GM12891 (cell line): Measurements from ENCODE around the gene MALSU1. TPM values are rescaled to one million over a fixed set of nuclear protein-coding genes. Genes with fewer than 3 reads are reported as not detected.
A peak's percentile ranks its signal among the peaks of the same experiment; 100 is the strongest.

Experiments used
- DNase-seq: peaks from one replicate; pipeline ENCODE4 v3.0.0; 2011; ENCODE audit warnings: low spot score; ENCODE audit not compliant: insufficient read length
- FAIRE-seq: peaks from 2 replicates; lab custom pipeline; 2011; peaks lifted over from hg19 to GRCh38; lab: Jason Lieb, UNC
- PAX5 ChIP-seq: IDR thresholded peaks from 2 replicates; pipeline ENCODE4 v1.6.1; 2011; ENCODE audit warnings: low read length, moderate library complexity, mild to moderate bottlenecking; ENCODE audit not compliant: insufficient read depth, severe bottlenecking
- POLR2A ChIP-seq: IDR thresholded peaks from 2 replicates; pipeline ENCODE4 v1.6.1; 2011; ENCODE audit warnings: low read depth, low read length, control low read depth
- POLR2AphosphoS5 ChIP-seq: IDR thresholded peaks from 2 replicates; pipeline ENCODE4 v1.6.1; 2011; ENCODE audit warnings: low read depth, low read length, control low read depth
- POU2F2 ChIP-seq: IDR thresholded peaks from 2 replicates; pipeline ENCODE4 v1.6.1; 2011; ENCODE audit warnings: low read depth, mild to moderate bottlenecking, control low read depth, low read length, moderate library complexity
- SPI1 ChIP-seq: IDR thresholded peaks from 2 replicates; pipeline ENCODE4 v1.6.1; 2011; ENCODE audit warnings: low read depth, low read length, control low read depth
- TAF1 ChIP-seq: IDR thresholded peaks from 2 replicates; pipeline ENCODE4 v1.6.1; 2011; ENCODE audit warnings: low read depth, low read length, control low read depth
- polyA plus RNA-seq: library from polyadenylated mRNA; unstranded; fragments of >200 nt; gene quantifications from one replicate; pipeline ENCODE4 v1.2.1, GENCODE V29; 2012; ENCODE audit warnings: low read depth, missing spikeins, inconsistent platforms; ENCODE audit not compliant: missing spikeins

The MALSU1 gene
- polyA plus RNA-seq, result 61.7 TPM

GRCh38 chr7:23298885-23299769 lies at the start of gene MALSU1:
Gene MALSU1 (plus strand): TSS chr7:23299339. CDS start chr7:23299353, 14 bp downstream.
- DNase-seq (peak; percentile 90), FAIRE-seq (peak; percentile 94)
- TF ChIP-seq TAF1 (peak; percentile 74), POLR2AphosphoS5 (peak; percentile 87), PAX5 (peak; percentile 6), POU2F2 (0 out of 2 replicates have a peak, but pooled peaks have one; percentile 18), SPI1 (no peak), POLR2A (peak; percentile 92)

GRCh38 chr7:23249486-23249885 lies 49.7 kb upstream of the MALSU1 start:
- no peak for DNase-seq
- TF ChIP-seq TAF1, result no peak
- no peak for TF ChIP-seq SPI1
- no peak for TF ChIP-seq POU2F2
- no peak for TF ChIP-seq PAX5
- TF ChIP-seq POLR2A, result no peak
- TF ChIP-seq POLR2AphosphoS5, result no peak
- no peak for FAIRE-seq

DNA sequence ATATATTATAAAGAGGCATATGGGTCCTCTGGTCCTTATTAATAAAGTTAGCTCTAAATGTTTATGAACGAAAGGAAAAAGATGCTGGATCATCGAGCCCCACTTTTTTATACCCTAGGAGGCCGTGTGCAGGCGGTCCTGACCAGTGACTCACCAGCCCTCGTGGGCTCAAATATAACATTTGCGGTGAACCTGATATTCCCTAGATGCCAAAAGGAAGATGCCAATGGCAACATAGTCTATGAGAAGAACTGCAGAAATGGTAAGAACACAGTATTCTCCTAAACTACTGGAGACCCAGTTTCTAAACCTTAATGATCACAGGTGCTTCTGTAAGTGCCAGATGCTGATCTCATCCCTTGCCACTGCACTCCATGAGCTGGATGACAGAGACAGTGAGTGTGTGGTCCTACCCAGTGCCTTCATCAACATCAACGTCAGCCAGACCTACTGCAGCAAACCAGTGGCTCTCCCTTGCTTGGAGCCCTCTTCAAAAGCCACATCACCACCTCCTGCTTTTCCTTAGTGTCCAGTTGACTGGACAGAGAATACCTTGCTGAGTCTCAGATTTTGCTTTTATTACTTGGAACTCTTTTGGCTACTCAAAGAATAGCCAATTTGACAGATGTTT lies 45.0 kb upstream of the MALSU1 start:
- FAIRE-seq (peak; percentile 16), DNase-seq (no peak)
- TF ChIP-seq PAX5, result no peak
- TF ChIP-seq POLR2AphosphoS5, result no peak
- no peak for TF ChIP-seq TAF1
- no peak for TF ChIP-seq POU2F2
- no peak for TF ChIP-seq SPI1

GRCh38 chr7:23256731-23257130 lies 42.4 kb upstream of the MALSU1 start:
- FAIRE-seq, result no peak
- TF ChIP-seq TAF1, result no peak
- TF ChIP-seq PAX5, result no peak
- TF ChIP-seq POLR2A, result no peak
- no peak for TF ChIP-seq SPI1
- no peak for TF ChIP-seq POU2F2
- no peak for TF ChIP-seq POLR2AphosphoS5
- DNase-seq, result no peak

DNA sequence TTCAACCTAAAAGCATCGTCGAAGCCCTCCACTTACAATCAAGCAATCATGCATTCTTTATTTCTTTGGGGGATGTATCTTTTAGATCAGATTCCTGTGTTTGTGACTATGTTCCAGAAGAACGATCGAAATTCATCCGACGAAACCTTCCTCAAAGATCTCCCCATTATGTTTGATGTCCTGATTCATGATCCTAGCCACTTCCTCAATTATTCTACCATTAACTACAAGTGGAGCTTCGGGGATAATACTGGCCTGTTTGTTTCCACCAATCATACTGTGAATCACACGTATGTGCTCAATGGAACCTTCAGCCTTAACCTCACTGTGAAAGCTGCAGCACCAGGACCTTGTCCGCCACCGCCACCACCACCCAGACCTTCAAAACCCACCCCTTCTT lies 38.8 kb upstream of the MALSU1 start:
- FAIRE-seq (no peak), DNase-seq (no peak)

GRCh38 chr7:23261843-23262452 lies 37.2 kb upstream of the MALSU1 start:
- TF ChIP-seq POLR2A, result no peak
- no peak for TF ChIP-seq POU2F2
- TF ChIP-seq POLR2AphosphoS5, result no peak
- FAIRE-seq (no peak), DNase-seq (peak; percentile 55)

More for the DNA sequence above, 38.8 kb upstream of the MALSU1 start:
- no peak for TF ChIP-seq POU2F2
- TF ChIP-seq PAX5, result no peak
- TF ChIP-seq SPI1, result 0 out of 2 replicates have a peak, but pooled peaks have one; percentile 8
- no peak for TF ChIP-seq POLR2AphosphoS5
- no peak for TF ChIP-seq TAF1
- no peak for TF ChIP-seq POLR2A

DNA sequence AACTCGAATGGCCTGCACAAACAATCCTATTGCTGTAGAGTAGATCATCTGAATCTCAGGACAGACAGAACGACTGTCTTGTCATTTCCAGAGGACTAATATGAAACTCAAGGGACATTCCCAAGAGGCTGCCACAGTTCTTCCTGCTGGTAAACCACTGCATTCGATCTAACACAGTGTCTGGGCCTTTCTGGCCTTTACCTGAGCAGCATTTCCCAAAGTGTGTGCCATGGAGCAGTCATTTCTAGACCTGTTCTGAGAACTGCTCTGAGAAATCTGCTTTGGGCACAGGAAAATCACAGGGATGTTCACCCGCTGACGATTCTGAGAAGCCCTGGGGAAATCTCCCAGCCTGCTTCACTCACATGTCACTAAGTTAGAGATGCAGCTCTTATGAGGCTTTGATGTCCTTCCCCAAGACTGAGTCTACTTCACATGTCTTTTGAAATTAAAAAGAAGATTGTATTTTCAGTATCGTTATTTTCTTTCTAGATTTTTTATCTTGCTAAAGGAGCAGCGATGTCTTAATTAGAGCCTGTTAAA lies 34.2 kb upstream of the MALSU1 start:
- DNase-seq (no peak), FAIRE-seq (no peak)
- no peak for TF ChIP-seq PAX5

GRCh38 chr7:23266918-23267317 lies 32.2 kb upstream of the MALSU1 start:
- DNase-seq (no peak), FAIRE-seq (no peak)
- no peak for TF ChIP-seq TAF1
- no peak for TF ChIP-seq POU2F2
- TF ChIP-seq SPI1, result no peak

GRCh38 chr7:23267357-23267756 lies 31.8 kb upstream of the MALSU1 start:
- TF ChIP-seq PAX5, result no peak
- no peak for TF ChIP-seq POU2F2
- no peak for TF ChIP-seq SPI1
- TF ChIP-seq POLR2AphosphoS5, result no peak
- no peak for TF ChIP-seq TAF1
- TF ChIP-seq POLR2A, result no peak
- no peak for FAIRE-seq
- DNase-seq, result no peak
